ENCODE data around the gene MIA3.

Gene MIA3

DNA sequence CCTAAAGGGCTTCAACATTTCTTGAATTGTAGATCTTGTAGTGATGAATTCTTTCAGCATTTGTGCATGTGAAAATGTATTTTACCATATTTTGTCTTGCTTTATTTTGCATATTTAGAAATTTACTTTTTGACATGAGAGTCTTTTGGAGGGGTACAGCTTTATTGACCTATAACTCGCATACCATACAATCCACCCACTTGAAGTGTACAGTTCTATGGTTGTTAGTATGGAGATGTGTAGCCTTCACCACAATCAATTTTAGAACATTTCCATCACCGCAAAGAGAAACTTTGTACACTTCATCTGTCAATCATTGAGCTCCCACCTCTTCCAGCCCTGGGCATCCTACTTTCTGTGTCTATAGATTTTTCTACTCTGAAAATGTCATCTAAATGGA is 7.2 kb upstream of the MIA3 start:
- H3K4me3 ChIP-seq (ENCODE audit: severe bottlenecking) = no peak overlapping the region
- no peaks in the 10 kb centered on the region for H3K4me1 ChIP-seq (ENCODE audit: insufficient read depth, poor library complexity, severe bottlenecking)
- ATAC-seq (ENCODE audit: low read depth) (no peak), DNase-seq (ENCODE audit: low spot score) (no peak)
- no peaks in the 10 kb centered on the region for H3K36me3 ChIP-seq (ENCODE audit: low read depth)
- H3K9me3 ChIP-seq (ENCODE audit: severe bottlenecking) = no peaks in the 10 kb centered on the region
- H3K27me3 ChIP-seq (ENCODE audit: insufficient read depth, poor library complexity, severe bottlenecking) = no peaks in the 10 kb centered on the region
- H3K27ac ChIP-seq (ENCODE audit: poor library complexity, severe bottlenecking) = no peak overlapping the region
- TF ChIP-seq, protein P1, sequence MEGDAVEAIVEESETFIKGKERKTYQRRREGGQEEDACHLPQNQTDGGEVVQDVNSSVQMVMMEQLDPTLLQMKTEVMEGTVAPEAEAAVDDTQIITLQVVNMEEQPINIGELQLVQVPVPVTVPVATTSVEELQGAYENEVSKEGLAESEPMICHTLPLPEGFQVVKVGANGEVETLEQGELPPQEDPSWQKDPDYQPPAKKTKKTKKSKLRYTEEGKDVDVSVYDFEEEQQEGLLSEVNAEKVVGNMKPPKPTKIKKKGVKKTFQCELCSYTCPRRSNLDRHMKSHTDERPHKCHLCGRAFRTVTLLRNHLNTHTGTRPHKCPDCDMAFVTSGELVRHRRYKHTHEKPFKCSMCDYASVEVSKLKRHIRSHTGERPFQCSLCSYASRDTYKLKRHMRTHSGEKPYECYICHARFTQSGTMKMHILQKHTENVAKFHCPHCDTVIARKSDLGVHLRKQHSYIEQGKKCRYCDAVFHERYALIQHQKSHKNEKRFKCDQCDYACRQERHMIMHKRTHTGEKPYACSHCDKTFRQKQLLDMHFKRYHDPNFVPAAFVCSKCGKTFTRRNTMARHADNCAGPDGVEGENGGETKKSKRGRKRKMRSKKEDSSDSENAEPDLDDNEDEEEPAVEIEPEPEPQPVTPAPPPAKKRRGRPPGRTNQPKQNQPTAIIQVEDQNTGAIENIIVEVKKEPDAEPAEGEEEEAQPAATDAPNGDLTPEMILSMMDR (IDR thresholded peaks at IDR 0.05; ENCODE audit: poor library complexity, severe bottlenecking) = no peak

DNA sequence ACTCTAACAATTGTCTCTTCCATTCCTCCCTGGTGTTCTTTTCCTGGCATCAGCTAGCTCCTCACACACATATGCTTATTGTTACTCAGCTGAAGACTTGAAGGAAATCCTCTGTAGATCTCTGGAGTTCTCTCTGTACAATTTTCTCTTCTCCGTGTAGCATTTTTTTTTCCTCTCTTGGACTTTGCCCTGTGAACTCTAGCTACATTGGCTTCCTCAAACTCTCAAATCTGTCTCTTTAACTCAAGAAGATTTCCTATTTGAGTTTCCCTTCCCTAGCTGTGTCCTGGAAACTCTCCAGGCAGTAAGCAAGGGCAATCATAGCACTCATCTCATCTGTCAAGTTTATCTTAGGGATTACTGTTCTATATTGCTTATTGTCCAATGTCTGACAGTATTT is 4.3 kb upstream of the MIA3 start:
- DNase-seq (ENCODE audit: low spot score) (no peak), ATAC-seq (ENCODE audit: low read depth) (no peak)
- H3K9me3 ChIP-seq (ENCODE audit: severe bottlenecking) = no peaks in the 10 kb centered on the region
- TF ChIP-seq, protein P1 (IDR thresholded peaks at IDR 0.05; ENCODE audit: poor library complexity, severe bottlenecking) = no peak
- H3K4me1 ChIP-seq (ENCODE audit: insufficient read depth, poor library complexity, severe bottlenecking) = no peaks in the 10 kb centered on the region
- H3K27me3 ChIP-seq (ENCODE audit: insufficient read depth, poor library complexity, severe bottlenecking) = no peaks in the 10 kb centered on the region
- no peak overlapping the region for H3K27ac ChIP-seq (ENCODE audit: poor library complexity, severe bottlenecking)
- no peaks in the 10 kb centered on the region for H3K36me3 ChIP-seq (ENCODE audit: low read depth)
- H3K4me3 ChIP-seq (ENCODE audit: severe bottlenecking) = no peak overlapping the region

DNA sequence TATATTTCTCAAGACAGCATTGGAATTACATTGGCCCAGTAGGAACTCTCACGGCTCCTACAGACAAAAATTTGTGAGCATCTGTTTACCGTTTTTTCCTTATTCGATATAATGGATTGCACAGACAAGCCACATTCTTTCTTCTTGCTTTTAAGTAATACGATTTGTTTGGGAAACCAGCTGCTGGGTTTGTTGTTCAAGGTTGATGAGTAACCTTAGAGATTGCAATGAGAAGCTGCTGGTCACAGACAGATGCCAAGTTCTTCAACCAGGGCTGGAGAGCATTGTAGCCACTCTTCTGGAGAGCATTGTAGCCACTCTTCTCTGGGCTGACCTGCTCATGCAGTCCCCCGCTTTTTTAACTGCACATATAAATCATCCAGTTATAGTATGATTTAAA is 1.4 kb upstream of the MIA3 start:
- TF ChIP-seq, protein P1 (IDR thresholded peaks at IDR 0.05; ENCODE audit: poor library complexity, severe bottlenecking) = no peak
- Histone ChIP-seq H3K27ac (ENCODE audit: poor library complexity, severe bottlenecking) (no peak overlapping the region), H3K4me3 (ENCODE audit: severe bottlenecking) (no peak overlapping the region), H3K9me3 (ENCODE audit: severe bottlenecking) (no peaks in the 10 kb centered on the region), H3K27me3 (ENCODE audit: insufficient read depth, poor library complexity, severe bottlenecking) (no peaks in the 10 kb centered on the region), H3K4me1 (ENCODE audit: insufficient read depth, poor library complexity, severe bottlenecking) (no peaks in the 10 kb centered on the region), H3K36me3 (ENCODE audit: low read depth) (no peaks in the 10 kb centered on the region)
- DNase-seq (ENCODE audit: low spot score) = no peak
- no peak for ATAC-seq (ENCODE audit: low read depth)

DNA sequence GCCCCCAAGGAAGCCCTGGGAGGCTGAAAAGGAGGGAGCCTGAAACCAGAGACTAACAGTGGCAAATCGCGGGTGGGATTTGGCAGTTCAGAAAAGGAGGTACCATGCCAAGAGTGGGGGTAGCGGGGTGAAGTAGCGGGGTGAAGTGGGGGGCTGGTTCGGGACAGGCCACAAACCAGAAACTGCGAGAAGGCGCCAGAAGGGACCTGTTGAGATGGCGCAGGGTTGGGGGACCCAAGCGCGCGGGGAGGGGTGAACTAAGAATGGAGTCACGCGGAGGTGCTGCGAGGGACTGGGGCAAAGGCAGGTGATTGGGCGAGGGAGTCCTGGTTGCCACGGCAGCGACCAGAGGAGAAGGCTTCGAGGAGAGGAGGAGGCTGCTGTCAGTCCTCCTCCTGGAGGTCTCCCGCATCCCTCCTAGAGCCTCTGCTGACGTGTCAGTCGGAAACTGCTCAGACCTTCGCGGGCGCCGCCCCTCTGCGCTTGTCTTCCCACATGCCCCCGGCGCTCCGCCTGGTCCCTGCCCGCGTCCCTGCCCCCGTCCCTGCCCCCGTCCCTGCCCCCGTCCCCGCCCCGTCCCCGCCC is 438 bp upstream of the MIA3 start:
- no peaks in the 10 kb centered on the region for H3K9me3 ChIP-seq (ENCODE audit: severe bottlenecking)
- DNase-seq (ENCODE audit: low spot score) = peak; percentile 79
- ATAC-seq (ENCODE audit: low read depth) = peak; percentile 89
- TF ChIP-seq, protein P1 (IDR thresholded peaks at IDR 0.05; ENCODE audit: poor library complexity, severe bottlenecking) = no peak
- no peak overlapping the region for H3K27ac ChIP-seq (ENCODE audit: poor library complexity, severe bottlenecking)
- no peaks in the 10 kb centered on the region for H3K36me3 ChIP-seq (ENCODE audit: low read depth)
- H3K4me3 ChIP-seq (ENCODE audit: severe bottlenecking) = peak overlapping the region; percentile 26
- H3K27me3 ChIP-seq (ENCODE audit: insufficient read depth, poor library complexity, severe bottlenecking) = no peaks in the 10 kb centered on the region
- H3K4me1 ChIP-seq (ENCODE audit: insufficient read depth, poor library complexity, severe bottlenecking) = no peaks in the 10 kb centered on the region

DNA sequence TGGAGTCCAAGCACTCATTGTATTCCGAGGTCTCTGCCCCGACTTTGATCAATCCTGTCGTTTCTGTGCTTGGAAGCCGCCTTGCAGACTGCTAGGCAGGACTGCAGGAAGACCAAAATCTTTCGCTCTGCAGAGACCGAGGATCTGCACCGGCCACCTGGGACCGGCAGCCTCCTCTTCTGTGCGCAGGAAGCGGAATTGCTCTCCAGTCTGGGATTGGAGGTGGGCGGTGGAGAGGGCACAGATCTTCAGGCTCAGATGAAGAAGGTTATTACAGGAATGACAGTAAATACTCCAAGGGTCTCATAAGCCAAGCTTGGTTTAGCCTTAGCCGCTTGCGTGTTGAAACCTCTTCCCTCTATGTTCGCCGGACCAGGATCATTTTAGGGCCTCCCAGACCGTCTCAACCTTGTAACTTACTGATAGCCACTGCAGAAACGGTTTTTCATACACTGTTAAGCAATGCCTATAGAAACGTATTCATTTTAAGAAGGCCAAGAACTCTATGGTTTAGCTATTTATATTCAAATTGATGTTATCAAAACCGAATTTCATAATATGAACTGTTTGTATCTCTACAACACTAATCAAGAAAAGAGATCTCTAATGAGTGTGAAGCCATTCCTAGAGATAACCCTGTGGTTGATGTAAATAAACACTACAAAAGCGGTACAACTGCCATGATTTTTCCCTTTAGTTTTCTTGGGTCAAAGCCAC is 1.1 kb downstream of the MIA3 start:
- H3K9me3 ChIP-seq (ENCODE audit: severe bottlenecking) = no peaks in the 10 kb centered on the region
- no peaks in the 10 kb centered on the region for H3K36me3 ChIP-seq (ENCODE audit: low read depth)
- H3K4me3 ChIP-seq (ENCODE audit: severe bottlenecking) = peak overlapping the region; percentile 97
- H3K4me1 ChIP-seq (ENCODE audit: insufficient read depth, poor library complexity, severe bottlenecking) = no peaks in the 10 kb centered on the region
- no peak overlapping the region for H3K27ac ChIP-seq (ENCODE audit: poor library complexity, severe bottlenecking)
- no peaks in the 10 kb centered on the region for H3K27me3 ChIP-seq (ENCODE audit: insufficient read depth, poor library complexity, severe bottlenecking)
- ATAC-seq (ENCODE audit: low read depth) = 0 out of 3 replicates have a peak, but pooled peaks have one; percentile 34
- DNase-seq (ENCODE audit: low spot score) = no peak
- TF ChIP-seq, protein P1 (IDR thresholded peaks at IDR 0.05; ENCODE audit: poor library complexity, severe bottlenecking) = no peak

Measured in RWPE2 (cell line).